Panc1 (cell line): Measurements from ENCODE around the gene EIF3L. TPM values are rescaled to one million over a fixed set of nuclear protein-coding genes. Genes with fewer than 3 reads are reported as not detected.

ENCODE experiments used
- ATAC-seq: fragments of 200-7000 bp; cut with Tn5 transposase; 2 replicates; pipeline ENCODE4 v1.9.1; 2020; ENCODE audit warnings: mild to moderate bottlenecking, moderate library complexity
- BruUV-seq: library from RNA; stranded (reverse); fragments of 400-500 nt; replicated peaks from 2 replicates; lab custom pipeline; 2021; lab: Mats Ljungman, UMichigan
- CTCF ChIA-PET: fragments of 300-600 bp; sonication (Branson Sonifier 250); formaldehyde crosslinking; loops from one replicate; lab custom pipeline; 2022; ENCODE audit warnings: antibody characterized with exemption; lab: Charles Lee
- POLR2A ChIA-PET: fragments of 300-600 bp; sonication (Branson Sonifier 250); formaldehyde crosslinking; loops from one replicate; lab custom pipeline; 2022; ENCODE audit warnings: antibody characterized with exemption; lab: Charles Lee
- DNase-seq: peaks from one replicate; pipeline ENCODE4 v3.0.0-alpha.2; 2010; ENCODE audit warnings: low read depth, low spot score
- H3K27ac ChIP-seq: 2 replicates; pipeline ENCODE4 v1.5.1; 2011; ENCODE audit warnings: mild to moderate bottlenecking, low read length, inconsistent platforms
- H3K27me3 ChIP-seq: fragments of 200-500 bp; sonication (Bioruptor generic); 2 replicates; pipeline ENCODE4 v1.6.0; 2014; ENCODE audit warnings: low read length, inconsistent platforms; ENCODE audit not compliant: control insufficient read depth, insufficient read depth
- H3K36me3 ChIP-seq: fragments of 200-500 bp; sonication (Bioruptor generic); 2 replicates; pipeline ENCODE4 v1.5.1; 2014; ENCODE audit warnings: inconsistent platforms, mild to moderate bottlenecking, low read length, moderate library complexity; ENCODE audit not compliant: control insufficient read depth, insufficient read depth
- H3K4me1 ChIP-seq: 2 replicates; pipeline ENCODE4 v1.5.1; 2011; ENCODE audit warnings: inconsistent platforms, mild to moderate bottlenecking, low read length, moderate library complexity; ENCODE audit not compliant: control insufficient read depth, insufficient read depth
- H3K4me3 ChIP-seq, 2 experiments: 2 replicates each; pipeline ENCODE4 v1.5.1; 2011 to 2012; ENCODE audit warnings: low read depth in 2 of 2, low read length in 2 of 2, mild to moderate bottlenecking in 2 of 2, inconsistent platforms in 1 of 2, moderate library complexity in 1 of 2
- H3K9me3 ChIP-seq: fragments of 200-500 bp; sonication (Bioruptor generic); 2 replicates; pipeline ENCODE4 v1.5.1; 2014; ENCODE audit warnings: low read depth, mild to moderate bottlenecking, inconsistent platforms, low read length, moderate library complexity; ENCODE audit not compliant: control insufficient read depth, insufficient read depth
- CTCF ChIP-seq: fragments of 450-650 bp; IDR thresholded peaks from 2 replicates; pipeline ENCODE4 v1.5.1; 2017; ENCODE audit warnings: mild to moderate bottlenecking
- POLR2AphosphoS5 ChIP-seq: IDR thresholded peaks from 2 replicates; pipeline ENCODE4 v1.6.1; 2012; ENCODE audit warnings: mild to moderate bottlenecking, low read depth, low read length, moderate library complexity
- SIN3A ChIP-seq: IDR thresholded peaks from 2 replicates; pipeline ENCODE4 v1.6.1; 2012; ENCODE audit warnings: low read depth, mild to moderate bottlenecking, low read length, moderate library complexity, borderline replicate concordance; ENCODE audit not compliant: insufficient read depth
- TCF7L2 ChIP-seq: IDR thresholded peaks from 2 replicates; pipeline ENCODE4 v1.6.1; 2011; ENCODE audit warnings: mild to moderate bottlenecking, low read depth, low read length, inconsistent platforms
- in situ Hi-C: cut with HindIII; loops from 2 replicates; pipeline ENCODE4 v1.10.0; 2016; ENCODE audit warnings: low sequenced_read_pairs, low pct_unique_long_range_greater_than_20kb
- intact Hi-C: fragments of 100-400 bp; cut with micrococcal nuclease; formaldehyde crosslinking; loops from one replicate; pipeline ENCODE4 v1.10.0; 2022; ENCODE audit not compliant: unreplicated experiment
- total RNA-seq: library from RNA; stranded (reverse); gene quantifications from one replicate; pipeline ENCODE4 v1.2.1, GENCODE V29; 2021; ENCODE audit not compliant: unreplicated experiment
- TF ChIP-seq, protein P1 (sequence below), 2 experiments: IDR thresholded peaks; 2 replicates each; pipeline ENCODE4 v1.6.1; 2011 to 2012; ENCODE audit warnings: low read depth in 2 of 2, control low read depth in 1 of 2, low read length in 1 of 2, mild to moderate bottlenecking in 1 of 2, moderate library complexity in 1 of 2; ENCODE audit not compliant: insufficient read depth in 1 of 2

The EIF3L gene
- total RNA-seq, 1 experiment from 2014 or later, result 211 TPM

- H3K4me1 ChIP-seq, result no peaks in the 10 kb centered on the region
- BruUV-seq, result no TSS peak
- TF ChIP-seq, protein P1, sequence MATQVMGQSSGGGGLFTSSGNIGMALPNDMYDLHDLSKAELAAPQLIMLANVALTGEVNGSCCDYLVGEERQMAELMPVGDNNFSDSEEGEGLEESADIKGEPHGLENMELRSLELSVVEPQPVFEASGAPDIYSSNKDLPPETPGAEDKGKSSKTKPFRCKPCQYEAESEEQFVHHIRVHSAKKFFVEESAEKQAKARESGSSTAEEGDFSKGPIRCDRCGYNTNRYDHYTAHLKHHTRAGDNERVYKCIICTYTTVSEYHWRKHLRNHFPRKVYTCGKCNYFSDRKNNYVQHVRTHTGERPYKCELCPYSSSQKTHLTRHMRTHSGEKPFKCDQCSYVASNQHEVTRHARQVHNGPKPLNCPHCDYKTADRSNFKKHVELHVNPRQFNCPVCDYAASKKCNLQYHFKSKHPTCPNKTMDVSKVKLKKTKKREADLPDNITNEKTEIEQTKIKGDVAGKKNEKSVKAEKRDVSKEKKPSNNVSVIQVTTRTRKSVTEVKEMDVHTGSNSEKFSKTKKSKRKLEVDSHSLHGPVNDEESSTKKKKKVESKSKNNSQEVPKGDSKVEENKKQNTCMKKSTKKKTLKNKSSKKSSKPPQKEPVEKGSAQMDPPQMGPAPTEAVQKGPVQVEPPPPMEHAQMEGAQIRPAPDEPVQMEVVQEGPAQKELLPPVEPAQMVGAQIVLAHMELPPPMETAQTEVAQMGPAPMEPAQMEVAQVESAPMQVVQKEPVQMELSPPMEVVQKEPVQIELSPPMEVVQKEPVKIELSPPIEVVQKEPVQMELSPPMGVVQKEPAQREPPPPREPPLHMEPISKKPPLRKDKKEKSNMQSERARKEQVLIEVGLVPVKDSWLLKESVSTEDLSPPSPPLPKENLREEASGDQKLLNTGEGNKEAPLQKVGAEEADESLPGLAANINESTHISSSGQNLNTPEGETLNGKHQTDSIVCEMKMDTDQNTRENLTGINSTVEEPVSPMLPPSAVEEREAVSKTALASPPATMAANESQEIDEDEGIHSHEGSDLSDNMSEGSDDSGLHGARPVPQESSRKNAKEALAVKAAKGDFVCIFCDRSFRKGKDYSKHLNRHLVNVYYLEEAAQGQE (IDR thresholded peaks at IDR 0.05; ENCODE audit: insufficient read depth in 1 of 2, low read depth in 2 of 2, low read length in 1 of 2), result no peak
- no peak for TF ChIP-seq POLR2AphosphoS5
- TF ChIP-seq TCF7L2, result no peak
- no peak for TF ChIP-seq SIN3A
- no peak for TF ChIP-seq CTCF
- H3K9me3 ChIP-seq, result no peaks in the 10 kb centered on the region
- H3K27me3 ChIP-seq, result no peaks in the 10 kb centered on the region
- DNase-seq, result no peak
- in situ Hi-C loops, result no loop called here
- H3K4me3 ChIP-seq, result no peak overlapping the region
- no peaks in the 10 kb centered on the region for H3K36me3 ChIP-seq
- CTCF ChIA-PET, result no interaction called here
- ATAC-seq, result no peak
- intact Hi-C loops, result no loop called here
- POLR2A ChIA-PET, result interaction anchor here (0.7 kb wide), 1 partner anchor 73 kb away, joined by 3 read pairs; no protein-coding TSS in a partner anchor
- H3K27ac ChIP-seq, result no peak overlapping the region
Observed at GRCh38 chr22:37827056-37827455, 22.2 kb upstream of the EIF3L start.

GRCh38 chr22:37830093-37830842 lies 19.0 kb upstream of the EIF3L start:
- in situ Hi-C loops (no loop called here), intact Hi-C loops (no loop called here)
- POLR2A ChIA-PET, result no interaction called here
- Histone ChIP-seq H3K9me3 (no peaks in the 10 kb centered on the region), H3K27ac (no peak overlapping the region), H3K36me3 (no peaks in the 10 kb centered on the region), H3K4me1 (no peaks in the 10 kb centered on the region), H3K4me3 (no peak overlapping the region), H3K27me3 (no peaks in the 10 kb centered on the region)
- DNase-seq (no peak), ATAC-seq (no peak)
- TF ChIP-seq POLR2AphosphoS5, result no peak
- TF ChIP-seq CTCF, result no peak
- no peak for TF ChIP-seq SIN3A
- TF ChIP-seq TCF7L2, result no peak
- TF ChIP-seq, protein P1 (IDR thresholded peaks at IDR 0.05; ENCODE audit: insufficient read depth in 1 of 2, low read depth in 2 of 2, low read length in 1 of 2), result no peak
- CTCF ChIA-PET, result no interaction called here
- BruUV-seq, result no TSS peak
